Neural cell (in vitro differentiated cells): ENCODE measurements around the gene CDC123.

Source experiments
- CTCF ChIP-seq: fragments of 450-650 bp; IDR thresholded peaks from 2 replicates; pipeline ENCODE4 v1.5.1; 2014; ENCODE audit warnings: antibody characterized with exemption, mild to moderate bottlenecking, moderate library complexity; ENCODE audit not compliant: poor library complexity, severe bottlenecking
- EZH2 ChIP-seq: fragments of 200-600, 300-800 bp; shearing (Covaris generic), sonication (generic); IDR thresholded peaks from 2 replicates; pipeline ENCODE4 v1.6.1; 2014; ENCODE audit warnings: antibody characterized with exemption, low read length, borderline replicate concordance, mild to moderate bottlenecking; ENCODE audit not compliant: insufficient read depth, poor library complexity, severe bottlenecking
- SMC3 ChIP-seq: fragments of 450-650 bp; conservative IDR thresholded peaks from 2 replicates; pipeline ENCODE4 v1.6.1; 2014; ENCODE audit warnings: antibody characterized with exemption, mild to moderate bottlenecking, moderate library complexity; ENCODE audit not compliant: poor library complexity

- no peak for TF ChIP-seq CTCF
- no peak for TF ChIP-seq EZH2
- TF ChIP-seq SMC3, result no peak
Measured at GRCh38 chr10:12189426-12189825, 6.6 kb upstream of the CDC123 start.
